Gastrocnemius medialis (tissue), 4 donors: Measurements from ENCODE around the gene CPNE2. TPM values are rescaled to one million over a fixed set of nuclear protein-coding genes. Genes with fewer than 3 reads are reported as not detected.

Source experiments
- ATAC-seq, 2 donors: fragments of 150-250 bp; one replicate each; pipeline ENCODE4 v1.9.1; 2016
- DNase-seq, 2 donors: peaks; one replicate each; pipeline ENCODE4 v3.0.0-alpha.2; 2019
- H3K27ac ChIP-seq, 4 donors: fragments of 200-600 bp; sonication (generic); 1 replicate in 1 of 4; 2 replicates in 3 of 4; pipeline ENCODE4 v1.5.1; 2016 to 2018; ENCODE audit warnings: mild to moderate bottlenecking in 2 of 4, moderate library complexity in 1 of 4
- H3K27me3 ChIP-seq, 3 donors: fragments of 200-600 bp; sonication (generic) in 2 of 3; 1 replicate in 1 of 3; 2 replicates in 2 of 3; pipeline versions ENCODE4 v1.5.1 to v1.6.0; 2016 to 2019; ENCODE audit warnings: mild to moderate bottlenecking in 1 of 3, moderate library complexity in 1 of 3
- H3K36me3 ChIP-seq, 2 donors: fragments of 200-600 bp; sonication (generic) in 1 of 2; one replicate each; pipeline ENCODE4 v1.5.1; 2017 to 2018
- H3K4me1 ChIP-seq, 2 donors: fragments of 200-600 bp; sonication (generic) in 1 of 2; one replicate each; pipeline ENCODE4 v1.5.1; 2016 to 2017; ENCODE audit warnings: mild to moderate bottlenecking in 2 of 2
- H3K4me3 ChIP-seq, 4 donors: fragments of 200-600 bp; sonication (generic) in 3 of 4; 1 replicate in 1 of 4; 2 replicates in 3 of 4; pipeline ENCODE4 v1.5.1; 2016 to 2019; ENCODE audit warnings: mild to moderate bottlenecking in 2 of 4
- H3K9me3 ChIP-seq, 3 donors: fragments of 200-600 bp; sonication (generic) in 2 of 3; 1 replicate in 1 of 3; 2 replicates in 2 of 3; pipeline ENCODE4 v1.5.1; 2016 to 2019
- POLR2A ChIP-seq, 2 donors: fragments of 450-650 bp; IDR thresholded peaks; one replicate each; pipeline ENCODE4 v1.6.1; 2017; ENCODE audit warnings: antibody characterized with exemption in 2 of 2, mild to moderate bottlenecking in 2 of 2, moderate library complexity in 2 of 2
- in situ Hi-C, 4 donors: fragments of 200-750 bp; cut with MboI; loops; one replicate each; pipeline versions ENCODE4 v1.15.0 to v1.8.0; 2017; ENCODE audit warnings: low sequenced_read_pairs in 4 of 4
- intact Hi-C: fragments of 100-400 bp; cut with DNase I; formaldehyde crosslinking; loops from one replicate; pipeline ENCODE4 v1.15.1; 2023; ENCODE audit warnings: low total_unique reads
- total RNA-seq, 4 donors: library from RNA; depleted of rRNA; stranded (reverse); fragments of >200 nt; gene quantifications; one replicate each; pipeline versions ENCODE4 v1.1.0 to v1.2.3, GENCODE V29; 2016
- TF ChIP-seq, protein P1 (sequence below), 5 experiments: fragments of 450-650 bp in 3 of 5; fragments of 200-600 bp in 2 of 5; sonication (generic) in 2 of 5; IDR thresholded peaks in 4 of 5; conservative IDR thresholded peaks in 1 of 5; 1 replicate in 4 of 5; 2 replicates in 1 of 5; pipeline ENCODE4 v1.5.1; 2016 to 2019; ENCODE audit warnings: antibody characterized with exemption in 5 of 5, mild to moderate bottlenecking in 3 of 5, moderate library complexity in 3 of 5

CPNE2 gene
- total RNA-seq, 4 donors from 2014 or later = 11.7 to 20.0 (median 17.2) TPM

DNA sequence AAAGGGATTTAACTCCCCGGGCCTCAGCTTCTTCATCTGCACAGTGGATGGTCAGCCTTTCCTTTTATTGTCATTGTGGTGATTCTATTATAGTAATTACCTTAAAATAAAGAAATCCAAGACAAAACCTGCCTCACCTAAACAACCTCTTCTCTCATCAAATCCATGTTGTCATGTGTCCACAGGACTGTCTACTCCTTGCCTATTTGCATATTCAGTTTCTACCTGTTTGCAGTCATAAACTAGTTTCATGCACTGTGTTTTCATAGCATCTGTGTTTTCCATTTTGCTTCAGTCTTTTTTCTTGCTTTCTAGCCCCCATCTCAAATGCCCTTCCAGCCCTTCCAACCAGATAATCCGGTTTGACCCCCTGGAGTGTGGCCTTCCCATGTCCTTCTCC is 44.3 kb upstream of the CPNE2 start:
- H3K4me1 ChIP-seq = peaks cover 0 to 8% of the 10 kb centered on the region in 2 donors
- intact Hi-C loops = no loop called here
- in situ Hi-C loops = loop anchor here (10.0 kb wide), 2 partner anchors 173 to 183 kb away; partner anchors contain the start of gene SLC12A3 (in 3 of the 4)
- H3K27me3 ChIP-seq = no peaks in the 10 kb centered on the region
- no peaks in the 10 kb centered on the region for H3K36me3 ChIP-seq
- H3K27ac ChIP-seq = no peak overlapping the region
- TF ChIP-seq POLR2A (IDR thresholded peaks at IDR 0.05) = no peak
- ATAC-seq (no peak), DNase-seq (no peak)
- no peaks in the 10 kb centered on the region for H3K9me3 ChIP-seq
- H3K4me3 ChIP-seq = no peak overlapping the region

DNA sequence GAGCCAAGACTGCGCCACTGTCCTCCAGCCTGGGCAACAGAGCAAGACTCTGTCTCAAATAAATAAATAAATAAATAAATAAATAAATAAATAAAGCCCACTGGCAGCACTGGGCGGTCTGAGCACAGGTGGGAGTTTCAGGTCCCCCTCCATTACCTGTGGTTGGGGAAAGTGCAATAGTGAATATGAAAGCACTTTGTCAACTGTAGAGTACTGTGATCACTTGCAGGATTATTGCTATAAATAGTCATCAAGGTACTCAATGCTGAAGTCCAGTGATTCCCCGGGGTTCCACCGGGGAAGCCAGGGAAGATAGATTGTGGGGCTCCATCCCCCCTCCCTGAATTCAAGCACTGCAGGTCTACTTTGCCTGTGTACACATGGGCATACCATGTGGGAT is 42.7 kb upstream of the CPNE2 start:
- TF ChIP-seq, protein P1, sequence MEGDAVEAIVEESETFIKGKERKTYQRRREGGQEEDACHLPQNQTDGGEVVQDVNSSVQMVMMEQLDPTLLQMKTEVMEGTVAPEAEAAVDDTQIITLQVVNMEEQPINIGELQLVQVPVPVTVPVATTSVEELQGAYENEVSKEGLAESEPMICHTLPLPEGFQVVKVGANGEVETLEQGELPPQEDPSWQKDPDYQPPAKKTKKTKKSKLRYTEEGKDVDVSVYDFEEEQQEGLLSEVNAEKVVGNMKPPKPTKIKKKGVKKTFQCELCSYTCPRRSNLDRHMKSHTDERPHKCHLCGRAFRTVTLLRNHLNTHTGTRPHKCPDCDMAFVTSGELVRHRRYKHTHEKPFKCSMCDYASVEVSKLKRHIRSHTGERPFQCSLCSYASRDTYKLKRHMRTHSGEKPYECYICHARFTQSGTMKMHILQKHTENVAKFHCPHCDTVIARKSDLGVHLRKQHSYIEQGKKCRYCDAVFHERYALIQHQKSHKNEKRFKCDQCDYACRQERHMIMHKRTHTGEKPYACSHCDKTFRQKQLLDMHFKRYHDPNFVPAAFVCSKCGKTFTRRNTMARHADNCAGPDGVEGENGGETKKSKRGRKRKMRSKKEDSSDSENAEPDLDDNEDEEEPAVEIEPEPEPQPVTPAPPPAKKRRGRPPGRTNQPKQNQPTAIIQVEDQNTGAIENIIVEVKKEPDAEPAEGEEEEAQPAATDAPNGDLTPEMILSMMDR (IDR thresholded peaks at IDR 0.05 in 4 of 5, conservative IDR thresholded peaks at IDR 0.05 in 1 of 5) = no peak
- no peak for TF ChIP-seq POLR2A (IDR thresholded peaks at IDR 0.05)
- no peaks in the 10 kb centered on the region for H3K9me3 ChIP-seq
- no peak overlapping the region for H3K4me3 ChIP-seq
- H3K27me3 ChIP-seq = no peaks in the 10 kb centered on the region
- DNase-seq (no peak), ATAC-seq (no peak)
- H3K36me3 ChIP-seq = no peaks in the 10 kb centered on the region
- in situ Hi-C loops = loop anchor here (10.0 kb wide), 2 partner anchors 175 to 185 kb away; partner anchors contain the start of gene SLC12A3 (in 3 of the 4)
- peaks cover 0 to 8% of the 10 kb centered on the region in 2 donors for H3K4me1 ChIP-seq
- intact Hi-C loops = no loop called here
- no peak overlapping the region for H3K27ac ChIP-seq

DNA sequence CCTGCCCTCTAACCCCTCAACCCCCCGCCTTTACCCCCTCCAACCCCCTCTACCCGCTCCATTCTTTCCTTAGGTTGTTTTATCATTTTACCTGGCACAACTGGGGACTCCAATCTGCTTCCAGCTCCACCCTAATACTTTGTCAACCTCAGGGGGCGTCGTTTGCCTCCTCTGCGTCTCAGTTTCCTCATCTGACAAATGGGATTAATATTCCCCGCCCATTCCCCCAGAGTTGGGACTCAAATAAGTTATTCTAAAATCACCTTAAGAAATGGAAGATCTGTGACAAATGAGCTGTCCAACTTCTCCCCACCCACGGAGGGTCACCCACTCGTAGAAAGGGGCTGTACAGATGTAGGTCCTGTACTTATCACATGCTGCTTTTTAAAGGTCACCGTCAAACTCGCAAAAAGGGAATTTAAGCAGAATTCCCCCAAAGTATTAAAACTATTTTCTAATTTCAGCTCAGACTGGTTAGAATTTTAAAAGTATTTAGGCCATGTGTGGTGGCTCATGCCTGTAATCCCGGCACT is 40.6 kb upstream of the CPNE2 start:
- no peak for TF ChIP-seq POLR2A (IDR thresholded peaks at IDR 0.05)
- TF ChIP-seq, protein P1 (IDR thresholded peaks at IDR 0.05 in 4 of 5, conservative IDR thresholded peaks at IDR 0.05 in 1 of 5) = no peak
- Histone ChIP-seq H3K4me1 (no peaks in the 10 kb centered on the region), H3K36me3 (no peaks in the 10 kb centered on the region), H3K9me3 (no peaks in the 10 kb centered on the region), H3K27me3 (no peaks in the 10 kb centered on the region), H3K4me3 (no peak overlapping the region), H3K27ac (no peak overlapping the region)
- DNase-seq (no peak), ATAC-seq (no peak)
- intact Hi-C loops = no loop called here
- in situ Hi-C loops = no loop called here

DNA sequence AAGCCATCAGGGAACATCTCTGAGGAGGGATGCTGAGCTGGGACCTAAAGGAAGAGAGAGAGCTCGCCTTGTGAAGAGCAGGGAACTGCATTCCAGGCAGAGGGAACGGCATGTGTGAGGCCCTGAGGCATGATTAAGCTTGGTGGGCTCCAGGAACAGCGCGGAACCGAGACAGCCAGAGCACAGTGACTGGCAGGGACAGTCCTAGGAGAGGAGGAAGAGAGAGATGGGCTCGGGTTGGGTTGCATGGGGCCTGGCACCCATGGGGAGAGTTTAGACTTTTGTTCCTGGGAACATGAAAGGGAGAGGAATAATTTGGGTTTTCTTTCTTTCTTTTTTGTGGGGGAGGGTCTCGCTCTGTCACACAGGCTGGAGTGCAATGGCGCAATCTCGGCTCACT is 39.2 kb upstream of the CPNE2 start:
- Histone ChIP-seq H3K36me3 (no peaks in the 10 kb centered on the region), H3K27ac (no peak overlapping the region), H3K4me3 (no peak overlapping the region), H3K9me3 (no peaks in the 10 kb centered on the region), H3K27me3 (no peaks in the 10 kb centered on the region), H3K4me1 (no peaks in the 10 kb centered on the region)
- no peak for TF ChIP-seq POLR2A (IDR thresholded peaks at IDR 0.05)
- TF ChIP-seq, protein P1 (IDR thresholded peaks at IDR 0.05 in 4 of 5, conservative IDR thresholded peaks at IDR 0.05 in 1 of 5) = no peak
- in situ Hi-C loops (no loop called here), intact Hi-C loops (no loop called here)
- no peak for DNase-seq
- ATAC-seq = no peak

DNA sequence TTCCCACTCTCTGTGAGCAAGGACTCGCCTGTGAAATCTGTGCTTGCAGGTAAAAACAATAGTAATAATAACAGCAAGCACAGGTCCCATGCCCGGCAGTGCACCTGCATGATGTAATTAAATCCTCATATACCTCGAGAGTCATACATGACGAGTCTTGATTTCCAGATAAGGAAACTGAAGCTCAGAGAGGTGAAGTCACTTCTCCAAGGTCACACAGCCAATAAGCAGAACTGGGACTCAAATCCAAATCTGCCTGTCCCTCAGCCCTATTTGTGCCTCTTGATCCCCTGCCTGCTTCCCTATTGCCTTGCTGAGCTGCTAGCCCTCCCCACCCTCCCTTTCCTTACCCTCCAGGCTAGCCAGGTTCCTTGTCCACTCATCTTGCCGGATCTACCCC is 38.0 kb upstream of the CPNE2 start:
- DNase-seq (no peak), ATAC-seq (no peak)
- no peak overlapping the region for H3K4me3 ChIP-seq
- H3K27ac ChIP-seq = no peak overlapping the region
- H3K9me3 ChIP-seq = no peaks in the 10 kb centered on the region
- intact Hi-C loops = no loop called here
- H3K4me1 ChIP-seq = no peaks in the 10 kb centered on the region
- H3K27me3 ChIP-seq = no peaks in the 10 kb centered on the region
- TF ChIP-seq, protein P1 (IDR thresholded peaks at IDR 0.05 in 4 of 5, conservative IDR thresholded peaks at IDR 0.05 in 1 of 5) = no peak
- TF ChIP-seq POLR2A (IDR thresholded peaks at IDR 0.05) = no peak
- H3K36me3 ChIP-seq = no peaks in the 10 kb centered on the region
- in situ Hi-C loops = no loop called here
